ENCODE measurements around the gene GPR87. TPM values are rescaled to one million over a fixed set of nuclear protein-coding genes. Genes with fewer than 3 reads are reported as not detected.

GPR87 gene
- total RNA-seq, 1 donor from 2014 or later, result not detected

DNA sequence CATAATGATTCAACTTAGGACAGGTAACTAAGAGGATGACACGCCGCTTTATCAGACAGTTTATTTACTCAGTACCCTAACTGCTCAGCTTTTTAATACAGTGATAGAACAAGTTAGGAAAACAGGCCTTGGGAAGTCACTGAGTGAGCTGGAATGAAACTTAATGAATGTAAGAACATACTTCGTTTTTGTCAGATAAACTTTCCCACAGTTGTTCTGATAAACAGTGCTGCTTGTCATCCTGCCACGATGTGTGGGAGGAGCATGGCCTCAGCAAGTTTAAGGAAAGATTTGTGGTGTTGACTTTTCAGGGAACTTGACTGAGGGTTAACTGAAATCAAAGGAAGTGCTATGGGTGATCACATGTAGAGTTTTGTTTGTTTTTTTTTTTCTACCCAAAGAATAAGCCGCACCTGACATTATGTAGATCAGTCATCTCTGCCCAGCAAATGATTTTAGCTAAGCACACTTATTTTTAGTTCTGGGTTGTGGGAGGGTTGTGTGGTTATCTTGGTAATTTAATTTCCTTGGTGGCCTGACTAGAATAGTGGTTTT is 32.6 kb downstream of the GPR87 start:
- peak; percentile 36 for ATAC-seq
- no peak for DNase-seq (ENCODE audit: low spot score)

DNA sequence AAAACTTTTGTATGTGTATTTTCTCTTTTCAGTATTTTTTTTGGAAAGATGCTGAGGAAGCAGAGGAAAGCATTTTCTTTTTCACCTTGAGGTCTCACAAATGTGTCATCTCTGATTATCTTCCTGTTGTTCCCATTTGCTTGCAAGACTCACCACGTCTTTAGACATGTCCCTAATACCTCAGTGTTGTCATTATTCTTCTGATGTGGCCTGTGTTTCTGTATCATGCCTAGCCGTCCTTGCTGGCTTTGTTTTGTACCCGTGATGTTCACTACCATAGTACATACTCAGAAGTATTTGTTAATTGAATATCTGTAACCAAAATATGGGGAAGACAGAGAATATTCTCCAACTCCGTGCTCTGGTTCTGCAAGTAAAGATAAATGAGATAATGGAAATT is 33.2 kb downstream of the GPR87 start:
- no peak for ATAC-seq
- no peak for DNase-seq (ENCODE audit: low spot score)

DNA sequence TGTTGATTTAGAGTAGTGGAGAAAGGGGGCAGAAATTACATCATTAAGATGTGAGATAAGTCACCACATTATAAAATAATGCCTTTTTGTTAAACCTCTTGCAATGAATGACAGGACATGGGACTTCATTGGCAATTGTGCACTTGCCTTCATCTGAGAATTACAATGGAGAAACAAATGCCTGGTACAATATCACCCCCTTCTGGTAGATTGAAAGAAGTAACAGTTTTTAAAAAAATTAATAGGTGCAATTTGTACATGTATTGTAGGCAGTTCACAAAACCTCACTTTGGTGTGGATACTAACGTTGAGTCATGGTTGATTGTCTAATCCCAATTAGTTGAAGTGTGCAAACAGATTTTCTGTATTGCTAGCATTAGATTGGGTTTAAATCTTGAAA is 33.7 kb downstream of the GPR87 start:
- ATAC-seq (peak; percentile 89), DNase-seq (ENCODE audit: low spot score) (no peak)

DNA sequence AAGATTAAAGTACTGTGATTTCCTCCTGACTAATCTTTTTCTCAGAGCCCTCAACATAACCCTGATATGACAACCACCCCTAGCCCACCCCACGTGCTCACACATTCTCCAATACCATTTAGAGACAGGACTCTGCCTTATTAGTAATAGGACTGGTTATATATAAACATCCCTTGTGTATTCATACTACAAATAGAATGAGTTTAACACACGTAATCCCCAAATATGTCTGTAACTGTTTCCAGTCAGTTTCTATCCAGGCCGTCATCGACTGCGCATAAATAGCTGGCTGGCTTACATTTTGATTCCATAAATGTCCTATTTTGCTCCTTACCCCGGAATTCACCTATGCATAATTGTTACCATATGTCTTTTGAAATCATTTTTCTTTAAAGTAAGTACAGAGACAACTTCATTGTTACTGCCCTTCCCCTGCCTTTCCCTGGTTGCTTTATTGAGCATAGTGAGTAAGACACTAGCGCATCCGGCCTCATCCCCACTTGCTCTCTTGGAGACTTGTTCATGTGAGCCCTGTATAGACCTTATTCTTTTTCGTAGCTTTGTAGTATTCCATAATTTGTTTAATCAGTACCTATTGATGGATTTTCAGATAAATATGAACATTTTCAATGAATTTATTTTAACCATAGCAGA is 34.8 kb downstream of the GPR87 start:
- ATAC-seq (no peak), DNase-seq (ENCODE audit: low spot score) (no peak)

DNA sequence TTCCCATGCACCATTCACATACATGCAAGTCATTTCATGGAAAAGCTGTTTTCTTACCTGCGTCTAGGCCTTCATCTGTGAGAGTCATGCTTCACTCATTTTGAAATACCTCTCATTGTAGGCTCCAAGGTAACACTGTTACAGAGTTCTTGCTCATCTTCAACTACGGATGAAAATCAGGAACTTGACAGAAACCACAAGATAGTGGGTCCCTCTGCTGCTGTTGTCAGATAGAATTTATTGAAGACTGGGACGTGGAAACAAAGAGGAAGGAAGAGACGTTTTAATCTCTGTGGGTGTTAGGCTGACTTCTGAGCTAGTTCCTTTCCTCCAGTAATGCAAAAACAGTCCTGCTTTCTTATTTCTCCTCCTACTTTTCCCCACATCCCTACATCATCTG is 38.4 kb downstream of the GPR87 start, which contains the start of gene P2RY14:
Gene P2RY14, minus strand, starts transcription at position 313 of the 400 bp plus-strand sequence. CDS start 64,226 bp downstream, outside the sequence.
- ATAC-seq, result no peak
- DNase-seq (ENCODE audit: low spot score), result no peak

DNA sequence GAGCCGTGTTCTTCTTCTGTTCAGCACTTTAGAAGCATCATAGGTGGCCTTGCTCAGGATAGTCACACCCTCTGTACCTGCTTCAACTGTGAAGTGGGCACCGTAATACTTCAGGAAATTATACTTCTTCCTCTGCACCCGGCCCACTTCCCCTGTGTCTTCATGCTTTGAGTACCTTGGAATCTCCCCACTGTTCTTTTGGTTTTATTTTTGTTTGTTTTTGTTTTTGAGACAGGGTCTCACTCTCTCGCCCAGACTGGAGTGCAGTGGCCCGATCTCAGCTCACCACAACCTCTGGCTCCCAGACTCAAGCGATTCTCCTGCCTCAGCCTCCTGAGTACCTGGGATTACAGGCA is 40.0 kb downstream of the GPR87 start:
- ATAC-seq (no peak), DNase-seq (ENCODE audit: low spot score) (no peak)

DNA sequence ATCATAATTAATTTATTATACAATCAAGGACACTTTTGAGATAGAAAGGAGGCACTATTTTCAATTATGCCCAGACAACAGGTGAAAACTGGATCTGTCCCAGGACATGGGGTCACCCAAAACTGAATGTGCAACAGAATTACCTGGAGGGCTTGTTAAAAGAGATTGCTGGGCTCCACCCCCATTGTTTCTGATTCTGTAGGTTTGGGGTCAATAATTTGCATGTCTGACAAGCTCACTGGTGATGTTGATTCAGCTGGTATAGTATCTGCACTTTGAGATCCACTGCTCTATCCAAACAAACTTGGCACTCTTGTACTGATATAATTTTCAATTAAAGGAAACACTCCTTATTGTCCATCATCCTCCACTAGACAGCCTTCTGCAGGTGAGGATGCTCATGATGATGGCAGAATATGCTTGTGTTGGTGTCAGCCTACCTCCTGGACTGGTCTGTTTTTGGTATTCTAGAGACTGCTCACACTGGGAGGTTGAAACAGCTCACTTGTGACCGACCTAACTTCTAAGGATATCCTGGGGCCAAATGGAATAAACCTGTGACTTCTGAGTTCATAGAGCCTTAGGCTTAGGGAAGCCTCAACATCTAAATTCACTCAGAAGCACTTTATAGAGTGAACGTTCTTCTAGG is 40.5 kb downstream of the GPR87 start:
- ATAC-seq (no peak), DNase-seq (ENCODE audit: low spot score) (no peak)

DNA sequence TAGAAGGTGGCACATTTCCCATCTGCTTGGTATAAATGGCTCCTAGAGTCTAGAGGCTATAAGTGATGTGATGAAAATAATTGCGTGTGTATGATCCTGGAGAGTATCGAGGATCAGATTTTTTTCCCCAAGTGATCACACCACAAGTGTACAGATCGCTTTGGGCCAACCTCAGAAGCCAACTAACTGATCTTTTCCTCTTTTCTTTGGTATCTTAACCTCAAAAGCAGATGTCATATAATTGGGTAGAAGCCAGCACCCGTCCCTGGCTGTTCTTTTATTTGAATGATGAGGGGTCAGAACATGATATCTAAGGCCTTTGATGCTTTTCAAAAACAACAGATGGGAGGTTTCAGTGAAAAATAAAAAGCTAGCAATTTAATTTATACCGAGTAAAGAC is 41.5 kb downstream of the GPR87 start:
- DNase-seq (ENCODE audit: low spot score) (no peak), ATAC-seq (no peak)

DNA sequence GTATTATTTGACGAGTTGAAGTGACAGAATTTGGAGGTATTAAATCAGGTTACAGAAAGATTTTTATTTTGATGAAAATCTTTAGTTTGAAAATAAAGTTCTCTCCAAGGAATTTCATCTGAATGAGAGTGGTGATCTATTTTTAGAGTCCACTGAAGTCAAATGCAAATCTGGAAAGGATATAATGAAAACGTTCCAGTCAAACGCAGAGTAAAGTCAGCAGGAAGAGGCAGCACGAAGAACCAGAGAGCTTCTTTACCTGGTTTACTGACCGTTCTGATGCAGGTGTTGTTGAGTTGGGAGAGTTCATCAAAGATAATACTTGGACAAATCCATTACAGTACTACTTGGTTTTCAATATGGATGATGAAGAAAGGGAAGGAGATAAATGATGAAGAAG is 47.0 kb downstream of the GPR87 start:
- DNase-seq (ENCODE audit: low spot score), result no peak

DNA sequence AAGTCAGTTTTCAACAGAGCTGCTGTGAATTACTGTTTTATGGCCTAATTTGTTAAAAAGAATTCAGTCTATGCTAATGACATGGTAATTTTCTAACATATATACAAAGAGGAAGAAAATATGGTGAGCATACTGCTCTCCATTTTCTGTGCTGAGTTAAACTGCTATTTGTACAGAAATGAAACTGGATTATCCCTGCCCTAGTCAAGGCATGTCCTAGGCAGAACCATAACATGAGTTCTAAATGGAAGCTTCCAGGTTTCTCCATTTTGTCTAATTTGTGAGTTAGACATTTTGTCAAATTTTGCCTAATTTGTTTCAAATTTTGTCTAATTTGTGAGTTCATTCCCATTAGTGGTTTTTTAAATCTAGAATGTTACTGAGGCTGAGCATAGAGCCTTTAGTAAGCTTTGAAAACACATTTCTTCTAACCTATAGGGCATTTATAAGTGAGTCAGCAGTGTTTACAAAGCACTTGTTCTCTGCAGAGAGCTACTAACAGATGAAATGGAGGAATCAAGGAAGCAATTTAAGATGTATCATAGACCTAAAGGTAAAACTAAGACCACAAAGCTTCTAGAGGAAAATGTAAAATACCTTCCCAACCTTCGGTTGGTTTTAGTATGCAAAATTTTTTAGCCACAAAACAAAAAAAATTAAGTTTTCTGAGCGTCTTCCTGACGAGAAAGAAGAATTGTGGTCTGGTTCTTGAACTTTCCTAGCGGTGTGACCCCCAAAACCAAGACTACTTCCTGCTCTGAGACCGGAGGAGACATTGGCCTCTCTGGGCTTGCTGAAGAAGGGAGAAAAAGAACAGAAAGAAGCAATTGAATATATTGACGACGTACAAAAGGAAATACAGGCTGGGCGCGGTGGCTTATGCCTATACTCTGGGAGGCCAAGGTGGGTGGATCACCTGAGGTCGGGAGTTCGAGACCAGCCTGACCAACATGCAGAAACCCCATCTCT is 48.1 kb downstream of the GPR87 start:
- ATAC-seq (no peak), DNase-seq (ENCODE audit: low spot score) (no peak)

More for the DNA sequence above, 47.0 kb downstream of the GPR87 start:
- ATAC-seq, result no peak

DNA sequence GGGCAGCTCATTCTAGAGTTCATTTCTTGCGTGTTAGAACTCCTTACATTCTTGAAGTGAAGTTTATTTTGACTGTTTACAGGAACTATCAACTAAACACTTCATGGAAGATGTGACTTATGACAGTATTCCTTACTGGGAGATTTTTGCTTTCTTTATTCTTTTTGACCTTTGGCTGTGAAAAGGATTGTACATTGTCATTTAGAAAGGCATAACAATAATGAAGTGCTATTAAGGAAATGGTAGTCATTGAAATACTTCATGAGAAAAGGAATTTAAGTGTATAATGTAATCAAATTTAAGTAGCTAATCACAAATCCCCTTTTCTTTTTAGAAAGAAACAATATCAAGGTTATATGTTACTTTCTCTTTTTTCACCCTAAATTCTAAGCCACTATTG is 49.6 kb downstream of the GPR87 start:
- ATAC-seq (no peak), DNase-seq (ENCODE audit: low spot score) (no peak)

DNA sequence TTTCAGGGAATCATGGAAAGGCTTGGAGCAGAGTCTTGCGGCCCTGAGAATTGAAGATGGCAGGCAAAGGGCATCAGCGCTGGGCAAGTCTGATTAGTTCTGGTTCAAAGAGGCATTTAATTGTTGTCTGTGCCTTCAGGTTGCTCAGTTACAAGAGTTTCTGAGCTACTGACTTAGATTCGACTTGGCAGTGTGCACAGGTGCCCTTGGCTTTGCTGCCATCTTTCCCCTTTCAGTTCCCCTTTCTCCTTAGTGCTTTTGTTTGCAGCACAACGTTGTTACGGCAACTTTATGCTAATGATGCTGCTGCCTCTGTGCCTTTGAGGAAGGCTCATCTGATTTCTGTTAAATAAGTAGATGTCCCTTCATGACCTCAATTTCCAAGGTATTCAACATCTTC is 50.8 kb downstream of the GPR87 start:
- no peak for DNase-seq (ENCODE audit: low spot score)
- ATAC-seq, result no peak

DNA sequence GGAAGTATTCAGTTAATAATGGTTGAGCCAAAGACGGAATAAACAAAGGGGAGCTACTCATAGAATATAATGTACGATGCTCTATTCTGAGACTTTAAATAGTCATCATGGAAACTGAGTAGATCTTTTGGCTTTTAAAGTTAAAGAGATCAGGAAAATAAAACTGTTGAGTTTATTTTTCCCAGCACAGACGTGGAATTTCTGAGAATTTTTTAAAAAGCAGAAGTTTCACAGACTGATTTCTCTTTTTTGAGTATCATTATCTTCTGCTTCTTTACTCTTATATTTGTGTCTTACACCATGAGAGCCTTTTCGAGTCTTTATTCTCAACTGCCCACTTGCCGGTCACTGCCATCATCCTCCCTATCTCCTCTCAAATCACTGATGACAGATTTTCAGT is 51.5 kb downstream of the GPR87 start:
- no peak for ATAC-seq
- no peak for DNase-seq (ENCODE audit: low spot score)

DNA sequence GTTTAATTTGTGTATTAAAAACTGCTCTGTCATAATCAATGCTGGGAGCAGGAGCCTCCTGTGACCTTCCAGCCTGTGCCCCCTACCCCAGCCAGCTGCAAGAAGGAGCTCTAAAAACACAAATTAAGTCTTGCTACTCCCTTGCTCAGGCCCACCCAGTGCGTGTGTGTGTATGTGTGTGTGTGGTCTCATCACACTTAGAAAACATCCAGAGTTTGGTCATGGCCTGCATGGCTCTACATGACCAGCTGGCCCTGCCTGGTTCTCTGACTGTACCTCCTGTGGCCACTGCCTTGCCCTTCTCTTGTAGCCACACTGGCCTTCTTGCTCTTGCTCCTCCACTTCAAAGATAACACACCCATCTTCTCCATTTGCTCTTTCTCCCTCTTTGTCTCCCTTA is 52.0 kb downstream of the GPR87 start:
- no peak for DNase-seq (ENCODE audit: low spot score)
- ATAC-seq, result no peak

DNA sequence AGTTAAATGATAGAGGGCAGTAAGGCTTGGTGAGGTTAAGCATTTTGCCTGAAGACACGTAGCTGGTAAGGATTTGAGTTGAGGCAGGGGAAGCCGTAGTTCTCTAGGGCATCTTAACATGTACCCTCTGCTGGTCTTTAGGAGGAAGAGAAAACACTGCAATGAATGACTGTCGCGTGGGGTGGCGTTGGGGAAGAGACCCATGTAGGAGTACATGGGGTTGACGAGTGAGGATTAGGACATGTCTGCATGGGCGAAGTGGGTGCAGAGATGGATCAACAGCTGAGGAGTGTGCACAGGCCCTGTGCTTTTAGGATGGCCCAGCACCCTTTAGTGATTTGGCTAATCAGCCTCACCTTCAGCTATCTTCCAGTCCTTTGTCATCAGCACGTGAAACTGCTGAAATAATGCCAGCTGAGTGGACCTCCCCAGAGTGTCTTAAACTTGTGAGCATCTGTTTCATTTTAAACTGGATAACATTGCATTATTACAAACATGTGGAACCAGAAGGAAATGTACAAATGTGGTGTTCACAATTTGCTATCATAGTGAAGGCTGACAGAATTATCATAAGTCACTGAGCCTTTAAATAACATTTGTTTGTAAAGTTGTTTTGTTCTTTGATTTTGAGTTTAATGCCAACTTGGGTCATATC is 53.6 kb downstream of the GPR87 start:
- ATAC-seq (no peak), DNase-seq (ENCODE audit: low spot score) (no peak)

DNA sequence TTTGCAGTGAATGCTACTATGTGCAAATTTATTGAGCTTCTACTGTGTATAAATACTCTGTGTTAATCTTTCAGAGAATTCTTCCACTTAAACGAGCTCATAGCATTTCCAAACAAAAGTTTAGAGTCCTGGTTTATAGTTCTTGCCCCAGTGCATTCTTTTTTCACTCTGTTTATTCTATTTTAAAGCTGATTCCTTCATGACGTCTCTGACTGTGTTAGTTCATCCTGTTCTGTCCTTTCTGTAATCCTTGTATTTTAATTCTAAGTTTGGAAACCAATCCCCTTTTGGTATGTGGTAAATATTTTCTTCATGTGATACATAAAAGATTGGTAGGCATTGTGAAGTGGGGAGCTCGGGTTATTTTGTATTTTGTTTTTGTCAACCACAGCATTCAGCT is 57.0 kb downstream of the GPR87 start:
- DNase-seq (ENCODE audit: low spot score) (no peak), ATAC-seq (no peak)

DNA sequence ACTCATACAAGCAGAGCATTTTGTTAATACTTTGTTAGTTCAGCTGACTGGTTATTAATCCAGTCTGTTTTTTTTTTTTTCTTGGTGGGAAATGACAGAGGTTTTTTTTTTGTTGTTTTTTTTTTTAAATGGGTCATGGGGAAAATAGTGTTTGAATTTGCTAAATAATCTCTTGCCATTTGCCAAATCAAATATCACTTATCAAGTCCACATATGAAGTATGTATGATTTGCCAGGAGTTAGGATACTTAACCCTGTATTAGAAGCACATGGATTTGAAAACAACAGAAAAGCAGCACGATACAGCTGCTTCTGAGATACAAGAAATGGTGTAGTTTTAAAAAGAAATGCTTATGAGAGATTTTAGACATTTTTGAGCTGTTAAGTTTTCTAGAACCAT is 59.9 kb downstream of the GPR87 start:
- no peak for ATAC-seq

DNA sequence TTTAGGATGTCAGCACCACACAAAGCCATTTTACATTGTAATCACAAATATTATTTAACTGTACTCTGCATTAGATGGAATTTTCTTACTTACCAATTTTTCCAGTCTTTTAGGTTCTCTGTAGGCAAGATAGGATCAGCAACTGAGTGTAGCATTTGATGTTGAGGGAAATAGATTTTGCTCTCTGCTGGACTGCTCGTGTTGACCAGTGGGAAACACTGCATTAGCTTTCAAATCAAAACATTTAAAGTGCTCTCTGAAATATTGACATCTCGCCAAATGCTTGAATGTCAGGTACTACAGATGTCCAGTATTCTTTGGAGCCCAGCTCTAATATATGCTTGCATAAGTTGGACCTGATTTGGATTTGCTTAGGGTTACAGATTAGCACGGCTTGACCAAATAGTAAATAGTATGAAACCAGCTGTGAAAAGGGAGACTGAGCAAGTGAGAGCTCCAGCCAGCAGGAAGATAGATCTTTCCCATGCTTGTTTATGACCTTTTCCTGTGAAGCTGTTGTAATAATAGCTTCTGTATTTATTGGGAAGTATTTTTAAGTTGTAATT is 67.8 kb downstream of the GPR87 start:
- DNase-seq (ENCODE audit: low spot score) (no peak), ATAC-seq (no peak)

More for the DNA sequence above, 59.9 kb downstream of the GPR87 start:
- no peak for DNase-seq (ENCODE audit: low spot score)

Data from left lobe of liver (tissue), 2 donors.